OCI-LY3 (cell line): ENCODE data around the gene PSME1.

Experiments
- H2AFZ ChIP-seq: fragments of 200-600, 300-600 bp; shearing (Covaris generic); 2 replicates; pipeline ENCODE4 v1.6.0; 2014; ENCODE audit warnings: antibody characterized with exemption, low read depth, low read length
- H3K27ac ChIP-seq: fragments of 200-600, 300-600 bp; sonication (generic); 2 replicates; pipeline ENCODE4 v1.5.1; 2014; ENCODE audit warnings: mild to moderate bottlenecking, low read length, moderate library complexity, mixed read lengths
- H3K27me3 ChIP-seq: fragments of 200-600, 300-600 bp; sonication (generic); 2 replicates; pipeline ENCODE4 v1.6.1; 2014; ENCODE audit warnings: low read depth, low read length, mixed read lengths
- H3K36me3 ChIP-seq: fragments of 200-600, 300-600 bp; sonication (generic); replicated peaks from 2 replicates; pipeline ENCODE3; 2014; ENCODE audit warnings: low read depth, low read length, mixed read lengths
- H3K4me1 ChIP-seq: fragments of 300-600, 200-600 bp; sonication (generic); 2 replicates; pipeline ENCODE4 v1.6.1; 2014; ENCODE audit warnings: low read length, mixed read lengths
- H3K4me2 ChIP-seq: fragments of 200-600, 300-600 bp; sonication (generic); 2 replicates; pipeline ENCODE4 v1.6.1; 2014; ENCODE audit warnings: low read length, mixed read lengths
- H3K4me3 ChIP-seq: fragments of 300-600, 200-600 bp; sonication (generic); 2 replicates; pipeline ENCODE4 v1.5.1; 2014; ENCODE audit warnings: antibody characterized with exemption, mild to moderate bottlenecking, low read length, moderate library complexity
- H3K79me2 ChIP-seq: fragments of 300-600, 200-600 bp; shearing (Covaris generic); 2 replicates; pipeline ENCODE4 v1.6.1; 2014; ENCODE audit warnings: mild to moderate bottlenecking, low read length, mixed read lengths
- H3K9ac ChIP-seq: fragments of 300-600, 200-600 bp; shearing (Covaris generic); 2 replicates; pipeline ENCODE4 v1.6.0; 2014; ENCODE audit warnings: mild to moderate bottlenecking, low read length, moderate library complexity
- H3K9me3 ChIP-seq: fragments of 200-600, 300-600 bp; shearing (Covaris generic); 2 replicates; pipeline ENCODE4 v1.6.1; 2014; ENCODE audit warnings: low read length, mixed read lengths; ENCODE audit not compliant: insufficient read depth
- H4K20me1 ChIP-seq: fragments of 200-600, 300-600 bp; sonication (generic); 2 replicates; pipeline ENCODE4 v1.6.1; 2016; ENCODE audit warnings: low read length, mixed read lengths; ENCODE audit not compliant: insufficient read depth
- CTCF ChIP-seq: fragments of 200-600, 300-600 bp; sonication (generic); IDR thresholded peaks from 2 replicates; pipeline ENCODE4 v1.5.1; 2014; ENCODE audit warnings: antibody characterized with exemption, low read length, low read depth
- EZH2phosphoT487 ChIP-seq: fragments of 200-600 bp; shearing (Covaris generic); IDR thresholded peaks from 2 replicates; pipeline ENCODE4 v1.6.1; 2018; ENCODE audit warnings: antibody characterized with exemption, mixed run types, low read depth

The PSME1 gene

GRCh38 chr14:24131549-24131966 is 4.4 kb upstream of the PSME1 start:
- no peaks in the 10 kb centered on the region for H3K27me3 ChIP-seq
- no peaks in the 10 kb centered on the region for H3K9me3 ChIP-seq
- H3K4me3 ChIP-seq, result no peak overlapping the region
- TF ChIP-seq EZH2phosphoT487 (no peak), CTCF (no peak)
- H3K9ac ChIP-seq, result no peak overlapping the region
- H3K79me2 ChIP-seq, result peaks cover 6% of the 10 kb centered on the region
- peaks cover 19% of the 10 kb centered on the region for H3K4me1 ChIP-seq
- peaks cover 1% of the 10 kb centered on the region for H3K36me3 ChIP-seq
- no peaks in the 10 kb centered on the region for H4K20me1 ChIP-seq
- H3K27ac ChIP-seq, result no peak overlapping the region
- H3K4me2 ChIP-seq, result no peak overlapping the region
- H2AFZ ChIP-seq, result no peak overlapping the region

- Histone ChIP-seq H3K4me1 (peaks cover 23% of the 10 kb centered on the region), H2AFZ (no peak overlapping the region), H3K9ac (no peak overlapping the region), H3K27ac (no peak overlapping the region), H3K4me3 (no peak overlapping the region), H4K20me1 (no peaks in the 10 kb centered on the region), H3K36me3 (peaks cover 3% of the 10 kb centered on the region), H3K79me2 (peaks cover 12% of the 10 kb centered on the region), H3K9me3 (no peaks in the 10 kb centered on the region), H3K4me2 (no peak overlapping the region), H3K27me3 (no peaks in the 10 kb centered on the region)
- TF ChIP-seq CTCF (no peak), EZH2phosphoT487 (no peak)
These were observed 3.8 kb upstream of the PSME1 start for GRCh38 chr14:24132061-24132685.

DNA sequence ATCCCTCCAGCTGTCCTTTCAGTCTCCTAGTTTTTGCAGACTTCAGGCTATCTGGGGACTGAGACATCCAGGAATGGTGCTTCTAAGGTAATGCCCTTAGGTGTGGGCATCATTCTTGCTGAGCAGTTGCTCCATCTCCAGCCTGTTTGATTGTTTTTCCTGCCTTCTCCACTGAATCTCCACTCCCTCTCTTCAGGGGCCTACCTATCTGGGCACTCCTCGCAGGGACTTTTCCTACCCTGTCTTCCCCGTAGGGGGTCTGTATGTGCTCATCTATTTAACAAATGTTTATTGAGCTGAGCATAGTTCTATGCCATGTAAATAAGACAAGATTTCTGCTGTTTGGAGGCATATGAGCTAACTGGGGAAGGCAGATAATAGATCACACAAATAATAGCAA is 3.0 kb upstream of the PSME1 start:
- Histone ChIP-seq H3K9me3 (no peaks in the 10 kb centered on the region), H2AFZ (no peak overlapping the region), H3K36me3 (peaks cover 10% of the 10 kb centered on the region), H3K27me3 (no peaks in the 10 kb centered on the region), H3K27ac (no peak overlapping the region), H3K4me3 (no peak overlapping the region), H3K9ac (no peak overlapping the region), H3K79me2 (peaks cover 20% of the 10 kb centered on the region), H4K20me1 (no peaks in the 10 kb centered on the region), H3K4me2 (no peak overlapping the region), H3K4me1 (peaks cover 28% of the 10 kb centered on the region)
- no peak for TF ChIP-seq EZH2phosphoT487
- TF ChIP-seq CTCF, result no peak

- Histone ChIP-seq H2AFZ (no peak overlapping the region), H4K20me1 (no peaks in the 10 kb centered on the region), H3K27ac (no peak overlapping the region), H3K9ac (no peak overlapping the region), H3K36me3 (peaks cover 18% of the 10 kb centered on the region), H3K4me2 (no peak overlapping the region), H3K79me2 (peaks cover 28% of the 10 kb centered on the region), H3K4me3 (no peak overlapping the region), H3K27me3 (no peaks in the 10 kb centered on the region), H3K4me1 (peaks cover 28% of the 10 kb centered on the region), H3K9me3 (no peaks in the 10 kb centered on the region)
- no peak for TF ChIP-seq CTCF
- no peak for TF ChIP-seq EZH2phosphoT487
These were observed 2.3 kb upstream of the PSME1 start for GRCh38 chr14:24133735-24134134.
